DOHH2 (cell line): ENCODE measurements around the gene EML3.

Experiments used
- EZH2phosphoT487 ChIP-seq: fragments of 200-600 bp; sonication (generic); IDR thresholded peaks from 2 replicates; pipeline ENCODE4 v1.6.1; 2017; ENCODE audit warnings: borderline replicate concordance, mild to moderate bottlenecking, antibody characterized with exemption, low read length, moderate library complexity, mixed read lengths
- TF ChIP-seq, protein P1 (sequence below): fragments of 200-600 bp; sonication (generic); IDR thresholded peaks from one replicate; pipeline ENCODE4 v1.5.1; 2014; ENCODE audit warnings: antibody characterized with exemption, mild to moderate bottlenecking, low read depth, low read length; ENCODE audit not compliant: poor library complexity, severe bottlenecking

- TF ChIP-seq, protein P1, sequence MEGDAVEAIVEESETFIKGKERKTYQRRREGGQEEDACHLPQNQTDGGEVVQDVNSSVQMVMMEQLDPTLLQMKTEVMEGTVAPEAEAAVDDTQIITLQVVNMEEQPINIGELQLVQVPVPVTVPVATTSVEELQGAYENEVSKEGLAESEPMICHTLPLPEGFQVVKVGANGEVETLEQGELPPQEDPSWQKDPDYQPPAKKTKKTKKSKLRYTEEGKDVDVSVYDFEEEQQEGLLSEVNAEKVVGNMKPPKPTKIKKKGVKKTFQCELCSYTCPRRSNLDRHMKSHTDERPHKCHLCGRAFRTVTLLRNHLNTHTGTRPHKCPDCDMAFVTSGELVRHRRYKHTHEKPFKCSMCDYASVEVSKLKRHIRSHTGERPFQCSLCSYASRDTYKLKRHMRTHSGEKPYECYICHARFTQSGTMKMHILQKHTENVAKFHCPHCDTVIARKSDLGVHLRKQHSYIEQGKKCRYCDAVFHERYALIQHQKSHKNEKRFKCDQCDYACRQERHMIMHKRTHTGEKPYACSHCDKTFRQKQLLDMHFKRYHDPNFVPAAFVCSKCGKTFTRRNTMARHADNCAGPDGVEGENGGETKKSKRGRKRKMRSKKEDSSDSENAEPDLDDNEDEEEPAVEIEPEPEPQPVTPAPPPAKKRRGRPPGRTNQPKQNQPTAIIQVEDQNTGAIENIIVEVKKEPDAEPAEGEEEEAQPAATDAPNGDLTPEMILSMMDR, result no peak
- no peak for TF ChIP-seq EZH2phosphoT487
Observed at GRCh38 chr11:62567018-62567633, 45.4 kb downstream of the EML3 start.
